Measurements from ENCODE around the gene ASCC3.

DNA sequence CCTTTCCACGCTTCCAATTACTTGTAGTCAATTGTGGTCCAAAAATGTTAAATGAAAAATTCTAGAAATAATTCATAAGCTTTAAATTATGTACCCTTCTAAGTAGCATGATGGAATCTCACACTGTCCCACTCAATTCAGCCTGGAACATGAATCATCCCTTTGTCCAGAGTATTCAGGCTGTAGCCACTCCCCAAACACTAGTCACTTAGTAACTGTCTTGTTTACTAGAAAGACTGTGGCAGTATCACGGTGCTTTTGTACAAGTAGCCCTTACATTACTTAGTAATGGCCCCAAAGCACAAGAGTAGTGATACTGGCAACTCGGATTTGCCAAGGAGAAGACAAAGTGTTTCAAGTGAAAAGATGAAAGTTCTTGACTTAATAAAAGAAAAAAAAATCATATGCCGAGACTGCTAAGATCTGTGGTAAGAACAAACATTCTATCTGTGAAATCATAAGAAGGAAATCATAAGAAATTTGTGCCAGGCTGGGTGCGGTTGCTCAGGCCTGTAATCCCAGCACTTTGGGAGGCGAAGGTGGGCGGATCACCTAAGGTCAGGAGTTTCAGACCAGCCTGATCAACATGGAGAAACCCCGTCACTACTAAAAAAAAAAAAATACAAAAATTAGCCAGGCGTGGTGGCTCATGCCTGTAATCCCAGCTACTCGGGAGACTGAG is 247.9 kb downstream of the ASCC3 start:
- TF ChIP-seq CTCF (IDR thresholded peaks at IDR 0.05; ENCODE audit: poor library complexity) (no peak), EZH2 (IDR thresholded peaks at IDR 0.05; ENCODE audit: borderline replicate concordance) (no peak)

Measured in hepatocyte (in vitro differentiated cells).